ENCODE data around the gene PRICKLE2. TPM values are rescaled to one million over a fixed set of nuclear protein-coding genes. Genes with fewer than 3 reads are reported as not detected.

The PRICKLE2 gene
- total and polyA plus RNA-seq, 10 of the 15 experiments (the other 5 are each of a cell fraction or from before 2014, with no cell fraction given): 0.11 to 2.6 (median 0.69) TPM

- no peak overlapping the region for H3K9ac ChIP-seq (ENCODE audit: control insufficient read depth, insufficient read depth, low read length)
- no peaks in the 10 kb centered on the region for H3K79me2 ChIP-seq (ENCODE audit: control insufficient read depth, insufficient read depth, low read length)
- DNase-seq (ENCODE audit: low read depth, low spot score): no peak
- ATAC-seq: no peak
- in situ Hi-C loops (cut with MboI): no loop called here
- ChIA-PET POLR2A (no interaction called here), CTCF (interaction anchor here (2.0 kb wide), 1 partner anchor 76 kb away, joined by 5 read pairs; no protein-coding TSS in a partner anchor), SMC1A (ENCODE audit: uncharacterized antibody, unreplicated experiment) (interaction anchor here (2.5 kb wide), 1 partner anchor 113 kb away, joined by 8 read pairs; no protein-coding TSS in a partner anchor), RAD21 (ENCODE audit: unreplicated experiment) (interaction anchor here (0.9 to 2.0 kb wide), 2 partner anchors 55 to 117 kb away, joined by 3 to 6 read pairs; partner anchors contain the start of gene PRICKLE2)
- no peak overlapping the region for H3K27ac ChIP-seq (ENCODE audit: control insufficient read depth, insufficient read depth)
- H3K36me3 ChIP-seq (ENCODE audit: control insufficient read depth in 2 of 2, insufficient read depth in 2 of 2, low read length in 1 of 2): no peaks in the 10 kb centered on the region
- intact Hi-C loops (cut with micrococcal nuclease; ENCODE audit: unreplicated experiment): no loop called here
- H2AFZ ChIP-seq (ENCODE audit: control insufficient read depth, low read depth, low read length): no peak overlapping the region
- H3K4me3 ChIP-seq: no peak overlapping the region
- no peak overlapping the region for H3K4me2 ChIP-seq (ENCODE audit: control insufficient read depth, insufficient read depth)
- WGBS (ENCODE audit: insufficient coverage, insufficient replicate concordance, low lambda C conversion rate, missing lambda C conversion rate): 72% methylated on average over 5 of the region's 5 CpGs
- no TSS peak for BruUV-seq (replicated peaks)
- H4K20me1 ChIP-seq (ENCODE audit: control insufficient read depth, insufficient read depth): no peaks in the 10 kb centered on the region
- TF ChIP-seq E2F4 (IDR thresholded peaks at IDR 0.05; ENCODE audit: low read depth, low read length) (no peak), ZBTB33 (IDR thresholded peaks at IDR 0.05) (no peak), USF1 (IDR thresholded peaks at IDR 0.05; ENCODE audit: borderline replicate concordance, extremely low read length, insufficient read depth, low read depth, low read length) (no peak), RFX5 (IDR thresholded peaks at IDR 0.05; ENCODE audit: low read depth, low read length) (no peak), PKNOX1 (IDR thresholded peaks at IDR 0.05) (no peak), YY1 (IDR thresholded peaks at IDR 0.05; ENCODE audit: low read depth, low read length) (no peak), POLR2AphosphoS5 (IDR thresholded peaks at IDR 0.05; ENCODE audit: low read length) (no peak), HDGF (IDR thresholded peaks at IDR 0.05) (no peak), RB1 (IDR thresholded peaks at IDR 0.05; ENCODE audit: borderline replicate concordance) (no peak), NFYB (IDR thresholded peaks at IDR 0.05; ENCODE audit: insufficient read depth, low read depth, low read length) (no peak), ELK1 (IDR thresholded peaks at IDR 0.05; ENCODE audit: low read depth, low read length) (no peak)
- no peaks in the 10 kb centered on the region for H3K9me3 ChIP-seq (replicated peaks; ENCODE audit: control insufficient read depth, insufficient read depth, low read length)
- FAIRE-seq: no peak
- H3K27me3 ChIP-seq (replicated peaks in 1 of 2; ENCODE audit: control insufficient read depth in 2 of 2, insufficient read depth in 2 of 2, low read length in 1 of 2): no peaks in the 10 kb centered on the region
- H3K4me1 ChIP-seq (ENCODE audit: control insufficient read depth, insufficient read depth, low read length): no peaks in the 10 kb centered on the region
Measured at GRCh38 chr3:64107190-64107589, 118.1 kb downstream of the PRICKLE2 start.

Measured in GM12878 (cell line).